Breast epithelium (tissue), 3 donors: ENCODE data around the gene BAZ2B.

Experiments used
- POLR2A ChIP-seq: fragments of 450-650 bp; IDR thresholded peaks from one replicate; pipeline ENCODE4 v1.6.1; 2016; ENCODE audit warnings: antibody characterized with exemption, mild to moderate bottlenecking, moderate library complexity
- POLR2AphosphoS5 ChIP-seq, 3 donors: sonication (generic); formaldehyde crosslinking; IDR thresholded peaks; one replicate each; pipeline ENCODE4 v1.6.1; 2017; ENCODE audit warnings: antibody characterized with exemption in 3 of 3
- TF ChIP-seq, protein P1 (sequence below), 3 donors: fragments of 450-650 bp; IDR thresholded peaks; one replicate each; pipeline ENCODE4 v1.5.1; 2016 to 2017; ENCODE audit warnings: antibody characterized with exemption in 3 of 3, mild to moderate bottlenecking in 3 of 3, moderate library complexity in 3 of 3

DNA sequence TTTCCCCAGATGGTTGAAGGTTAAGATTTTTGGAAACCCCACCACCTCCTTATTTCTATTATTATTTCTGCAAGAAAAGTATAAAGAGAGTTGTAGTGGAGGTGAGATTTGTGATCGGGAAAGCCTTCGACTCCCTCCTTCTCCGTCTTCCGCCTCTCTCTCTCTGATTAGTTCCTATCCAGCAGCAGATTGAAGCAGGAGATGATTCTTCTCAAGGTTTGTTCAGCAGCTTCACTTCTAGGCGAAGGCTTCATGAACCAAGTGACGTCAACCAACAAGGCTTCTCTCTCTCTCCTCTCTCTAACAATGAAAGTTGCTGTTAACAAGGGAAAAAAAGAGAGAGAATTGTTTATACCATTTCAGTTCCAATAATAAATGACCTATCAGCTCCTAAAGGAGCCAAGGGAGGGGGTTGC is at the start of gene BAZ2B:
- peak in 2 of 3 donors; percentile 13 to 57 for TF ChIP-seq POLR2AphosphoS5 (IDR thresholded peaks at IDR 0.05)
- TF ChIP-seq, protein P1, sequence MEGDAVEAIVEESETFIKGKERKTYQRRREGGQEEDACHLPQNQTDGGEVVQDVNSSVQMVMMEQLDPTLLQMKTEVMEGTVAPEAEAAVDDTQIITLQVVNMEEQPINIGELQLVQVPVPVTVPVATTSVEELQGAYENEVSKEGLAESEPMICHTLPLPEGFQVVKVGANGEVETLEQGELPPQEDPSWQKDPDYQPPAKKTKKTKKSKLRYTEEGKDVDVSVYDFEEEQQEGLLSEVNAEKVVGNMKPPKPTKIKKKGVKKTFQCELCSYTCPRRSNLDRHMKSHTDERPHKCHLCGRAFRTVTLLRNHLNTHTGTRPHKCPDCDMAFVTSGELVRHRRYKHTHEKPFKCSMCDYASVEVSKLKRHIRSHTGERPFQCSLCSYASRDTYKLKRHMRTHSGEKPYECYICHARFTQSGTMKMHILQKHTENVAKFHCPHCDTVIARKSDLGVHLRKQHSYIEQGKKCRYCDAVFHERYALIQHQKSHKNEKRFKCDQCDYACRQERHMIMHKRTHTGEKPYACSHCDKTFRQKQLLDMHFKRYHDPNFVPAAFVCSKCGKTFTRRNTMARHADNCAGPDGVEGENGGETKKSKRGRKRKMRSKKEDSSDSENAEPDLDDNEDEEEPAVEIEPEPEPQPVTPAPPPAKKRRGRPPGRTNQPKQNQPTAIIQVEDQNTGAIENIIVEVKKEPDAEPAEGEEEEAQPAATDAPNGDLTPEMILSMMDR (IDR thresholded peaks at IDR 0.05): no peak
- TF ChIP-seq POLR2A: peak; percentile 26
